Kidney epithelial cell (primary cell): ENCODE measurements around the gene FGGY. TPM values are rescaled to one million over a fixed set of nuclear protein-coding genes. Genes with fewer than 3 reads are reported as not detected.
"Not testable (repeated sequence)": the region's sequence is repeated elsewhere in the genome, so short reads cannot be mapped to it uniquely, and the experiment has no call there.

ENCODE experiments used
- DNase-seq: peaks from one replicate; pipeline ENCODE4 v3.0.0-alpha.2; 2010; ENCODE audit warnings: low read depth
- H3K27me3 ChIP-seq: 2 replicates; pipeline ENCODE4 v1.6.0; 2011; ENCODE audit warnings: low read length; ENCODE audit not compliant: control insufficient read depth, insufficient read depth
- H3K36me3 ChIP-seq: 2 replicates; pipeline ENCODE4 v1.5.1; 2011; ENCODE audit warnings: low read length; ENCODE audit not compliant: control insufficient read depth, insufficient read depth
- H3K4me3 ChIP-seq: 2 replicates; pipeline ENCODE4 v1.5.1; 2011; ENCODE audit warnings: low read depth, mild to moderate bottlenecking, control low read depth, low read length
- CTCF ChIP-seq: IDR thresholded peaks from 2 replicates; pipeline ENCODE4 v1.5.1; 2011; ENCODE audit warnings: mild to moderate bottlenecking, moderate library complexity, low read length, control low read depth, inconsistent platforms; ENCODE audit not compliant: insufficient read depth, poor library complexity, severe bottlenecking
- total RNA-seq: library from RNA; depleted of rRNA; stranded (reverse); fragments of >200 nt; gene quantifications from 2 replicates; pipeline ENCODE4 v1.2.3, GENCODE V29; 2015

The FGGY gene
- total RNA-seq, 1 donor from 2014 or later, result 8.6 TPM

- no peak overlapping the region for H3K4me3 ChIP-seq
- TF ChIP-seq CTCF, result no peak
- H3K27me3 ChIP-seq, result no peaks in the 10 kb centered on the region
- H3K36me3 ChIP-seq, result no peaks in the 10 kb centered on the region
- DNase-seq, result no peak
These were observed 342.4 kb downstream of the FGGY start for GRCh38 chr1:59639266-59639665.

- TF ChIP-seq CTCF, result no peak
- H3K4me3 ChIP-seq, result no peak overlapping the region
- DNase-seq, result no peak
- no peaks in the 10 kb centered on the region for H3K27me3 ChIP-seq
- no peaks in the 10 kb centered on the region for H3K36me3 ChIP-seq
These were observed 344.0 kb downstream of the FGGY start for GRCh38 chr1:59640851-59641250.

GRCh38 chr1:59641836-59642235, 344.9 kb downstream of the FGGY start:
- H3K27me3 ChIP-seq, result no peaks in the 10 kb centered on the region
- no peak for DNase-seq
- TF ChIP-seq CTCF, result no peak
- H3K36me3 ChIP-seq, result no peaks in the 10 kb centered on the region
- H3K4me3 ChIP-seq, result no peak overlapping the region

- H3K36me3 ChIP-seq, result no peaks in the 10 kb centered on the region
- DNase-seq, result no peak
- H3K27me3 ChIP-seq, result no peaks in the 10 kb centered on the region
- no peak overlapping the region for H3K4me3 ChIP-seq
- TF ChIP-seq CTCF, result no peak
These were observed 346.6 kb downstream of the FGGY start for GRCh38 chr1:59643526-59643925.

- no peak for TF ChIP-seq CTCF
- H3K36me3 ChIP-seq, result no peaks in the 10 kb centered on the region
- H3K27me3 ChIP-seq, result no peaks in the 10 kb centered on the region
- DNase-seq, result no peak
- no peak overlapping the region for H3K4me3 ChIP-seq
These were observed 349.0 kb downstream of the FGGY start for GRCh38 chr1:59645893-59646292.

GRCh38 chr1:59653142-59653958, 356.5 kb downstream of the FGGY start:
- not testable (repeated sequence) for H3K36me3 ChIP-seq, H3K27me3 ChIP-seq, DNase-seq, H3K4me3 ChIP-seq
